GM21526 (cell line): ENCODE measurements around the gene MIS12.

Experiments
- ATAC-seq: cut with Tn5 transposase; IDR thresholded peaks from one replicate; pipeline ENCODE4 v1.9.1; 2021; ENCODE audit warnings: moderate library complexity; ENCODE audit not compliant: unreplicated experiment, low FRiP score

The MIS12 gene

DNA sequence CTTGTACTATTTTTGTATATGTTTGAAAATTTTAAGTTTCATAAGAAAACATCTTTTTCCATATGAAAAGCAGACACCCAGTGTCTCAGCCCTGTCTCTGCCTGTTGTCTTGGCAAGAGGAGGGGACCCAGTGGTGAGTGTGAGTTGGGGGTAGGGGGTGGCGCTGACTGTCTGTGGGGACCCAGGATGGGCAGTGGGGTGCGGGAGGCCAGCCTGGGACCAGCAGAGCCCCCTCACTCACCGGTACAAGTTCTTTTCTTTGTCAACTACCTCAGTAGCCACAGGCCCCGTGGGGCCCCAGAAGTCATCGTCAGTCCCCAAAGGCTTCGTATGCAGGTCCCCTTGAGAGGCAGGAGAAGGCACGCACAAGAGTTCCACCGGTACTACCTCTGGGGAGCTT is 46.2 kb downstream of the MIS12 start:
- no peak for ATAC-seq

DNA sequence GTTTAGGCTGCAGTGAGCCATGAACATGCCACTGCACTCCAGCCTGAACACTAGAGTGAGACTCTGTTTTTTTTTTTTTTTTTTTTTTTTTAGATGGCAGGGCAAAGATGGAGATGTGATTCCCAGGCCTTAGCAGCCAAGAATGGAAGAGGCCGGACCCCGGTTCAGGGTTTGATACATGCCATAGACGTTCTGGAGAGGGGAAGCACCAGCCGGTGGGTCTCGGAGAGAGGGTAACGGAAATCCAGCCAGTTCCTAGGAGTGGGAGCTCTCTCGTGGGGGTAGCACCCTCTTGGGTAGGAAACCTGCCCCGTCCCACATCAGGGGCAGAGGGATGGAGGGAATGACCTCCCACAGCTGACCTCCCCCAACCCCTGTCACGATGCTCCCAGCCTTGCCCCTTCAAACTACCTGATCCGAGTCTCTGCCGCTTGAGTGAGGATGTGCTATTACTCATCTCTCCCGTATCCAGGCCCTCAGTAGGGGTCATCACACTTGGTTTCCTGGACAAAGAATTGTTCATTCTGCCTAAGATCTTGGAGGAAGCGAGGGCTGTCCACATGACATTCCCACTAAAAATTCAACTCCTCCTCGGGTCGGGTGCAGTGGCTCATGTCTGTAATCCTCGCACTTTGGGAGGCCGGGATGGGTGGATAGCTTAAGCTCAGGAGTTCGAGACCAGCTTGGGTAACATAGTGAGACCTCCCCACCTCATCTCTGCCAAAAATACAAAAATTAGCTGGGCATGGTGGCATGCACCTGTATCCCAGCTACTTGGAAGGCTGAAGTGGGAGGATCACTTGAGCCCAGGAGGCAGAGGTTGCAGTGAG is 47.3 kb downstream of the MIS12 start:
- ATAC-seq, result no peak

DNA sequence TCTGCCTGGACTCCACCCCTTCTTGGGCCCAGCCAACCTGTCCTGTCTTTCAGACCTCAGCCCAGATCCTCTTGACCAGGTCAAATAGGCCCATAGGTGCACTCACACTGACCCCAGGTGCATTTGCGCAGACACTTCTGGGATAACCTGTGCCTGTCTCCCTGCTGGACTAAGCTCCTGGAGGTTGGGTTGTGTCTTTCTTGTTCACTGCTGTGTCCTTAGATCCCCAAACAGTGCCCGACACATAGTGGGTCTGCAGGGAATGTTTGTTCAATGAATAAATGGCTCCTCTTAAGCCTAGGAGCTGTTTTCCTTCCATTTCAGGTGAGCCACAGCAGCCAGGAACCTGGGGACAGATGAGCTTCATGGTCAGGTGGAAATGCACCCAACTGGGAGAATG is 49.1 kb downstream of the MIS12 start:
- ATAC-seq, result no peak

DNA sequence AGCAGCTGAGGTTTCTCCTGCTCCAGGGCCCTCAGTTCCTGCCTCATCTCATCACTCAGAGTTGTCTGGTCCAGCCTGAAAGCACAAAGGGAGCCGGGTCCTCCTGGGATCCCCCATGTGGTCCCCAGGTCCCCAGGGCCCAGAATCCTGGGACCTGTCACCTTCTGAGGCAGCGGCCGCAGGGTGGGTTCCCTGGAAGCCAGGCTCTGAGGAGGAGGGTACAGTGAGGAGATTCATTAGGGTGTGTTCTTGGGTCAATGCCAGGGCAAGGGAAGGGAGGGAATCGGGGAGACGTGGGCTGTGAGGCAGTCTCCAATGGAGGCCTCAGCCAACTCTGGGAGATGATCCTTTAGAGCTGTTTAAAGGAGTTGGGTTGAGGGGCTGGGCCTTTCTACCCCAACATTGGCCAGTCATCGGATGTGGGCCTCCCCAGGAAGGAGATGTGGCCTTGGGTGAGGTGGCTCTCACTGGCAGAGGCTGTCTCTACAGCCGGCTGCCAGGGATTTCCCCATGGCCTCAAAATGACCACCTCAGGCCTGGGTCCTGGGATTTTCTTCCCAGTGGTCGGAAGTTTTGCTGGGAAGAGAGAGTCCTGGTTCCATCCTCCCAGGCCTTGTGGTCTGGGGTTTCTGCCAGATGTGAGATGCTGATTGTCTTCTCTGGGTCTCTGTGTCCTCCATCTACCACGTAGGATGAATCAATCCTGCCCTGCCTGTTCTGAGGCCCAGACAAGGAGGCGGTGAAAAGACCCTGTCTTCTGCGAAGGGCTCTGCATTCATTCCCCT is 50.7 kb downstream of the MIS12 start:
- ATAC-seq, result no peak

DNA sequence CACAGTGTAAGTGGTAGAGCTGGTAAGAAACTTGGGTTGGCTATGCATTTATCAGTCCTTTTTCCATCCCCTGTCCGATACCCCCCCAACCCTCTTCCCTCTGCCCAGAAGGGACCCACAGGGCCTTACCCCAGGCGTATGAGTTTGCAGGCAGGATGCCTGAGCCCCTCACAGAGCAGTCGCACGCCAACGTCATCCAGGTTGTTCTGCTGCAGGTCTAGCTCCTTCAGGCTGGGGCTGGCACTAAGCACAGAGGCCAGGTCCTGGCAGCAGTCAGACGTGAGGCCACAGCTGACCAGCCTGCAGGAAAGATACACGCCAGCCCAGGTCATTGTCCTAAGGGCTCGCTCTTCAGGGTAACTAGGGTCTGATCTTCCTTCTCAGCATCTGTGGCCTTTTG is 52.9 kb downstream of the MIS12 start:
- no peak for ATAC-seq

DNA sequence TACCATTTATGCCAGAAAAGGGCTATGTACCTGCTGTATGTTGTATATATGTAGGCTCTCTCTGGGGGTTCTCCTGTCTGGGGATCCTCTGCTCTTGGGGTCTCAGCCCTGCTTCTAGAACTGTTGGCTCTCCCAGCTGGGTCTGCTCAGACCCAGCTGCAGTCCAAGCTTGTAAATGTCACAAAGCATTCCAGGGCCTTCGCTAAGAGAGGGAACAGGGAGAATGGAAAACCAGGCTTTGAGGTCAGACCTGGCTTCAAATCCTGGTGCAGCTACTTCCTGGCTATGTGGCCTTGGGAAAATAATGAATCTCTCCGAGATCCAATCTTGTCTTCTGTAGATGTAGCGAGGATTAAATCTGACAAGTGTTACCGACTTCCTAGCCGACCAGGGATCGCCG is 54.0 kb downstream of the MIS12 start:
- no peak for ATAC-seq
